Measurements from ENCODE around the gene SLC25A1.

The SLC25A1 gene

GRCh38 chr22:19137384-19138216 lies 40.9 kb downstream of the SLC25A1 start:
- no peak for DNase-seq (ENCODE audit: low read depth)

DNA sequence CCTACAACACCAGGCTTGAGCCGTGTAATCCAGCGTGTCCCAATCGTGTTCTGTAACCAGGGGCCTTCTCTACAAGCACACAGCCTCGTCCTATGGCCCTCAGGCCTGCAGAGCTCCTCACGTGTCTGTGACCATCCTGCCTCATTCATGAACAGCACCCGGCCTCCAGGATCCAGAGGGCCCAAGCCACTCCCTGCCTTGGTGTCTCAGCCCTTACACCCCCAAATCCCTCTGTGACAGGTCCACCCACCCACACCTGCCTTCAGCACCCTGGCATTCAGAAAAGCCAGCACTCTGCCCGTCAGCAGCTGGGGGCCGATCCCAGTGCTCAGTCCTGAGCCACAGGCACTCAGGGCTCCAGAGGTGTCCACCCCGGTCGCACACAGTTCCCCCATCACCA lies 41.6 kb downstream of the SLC25A1 start:
- DNase-seq (ENCODE audit: low read depth): no peak

- DNase-seq (ENCODE audit: low read depth): no peak
Measured at GRCh38 chr22:19134874-19135273, 43.7 kb downstream of the SLC25A1 start.

DNA sequence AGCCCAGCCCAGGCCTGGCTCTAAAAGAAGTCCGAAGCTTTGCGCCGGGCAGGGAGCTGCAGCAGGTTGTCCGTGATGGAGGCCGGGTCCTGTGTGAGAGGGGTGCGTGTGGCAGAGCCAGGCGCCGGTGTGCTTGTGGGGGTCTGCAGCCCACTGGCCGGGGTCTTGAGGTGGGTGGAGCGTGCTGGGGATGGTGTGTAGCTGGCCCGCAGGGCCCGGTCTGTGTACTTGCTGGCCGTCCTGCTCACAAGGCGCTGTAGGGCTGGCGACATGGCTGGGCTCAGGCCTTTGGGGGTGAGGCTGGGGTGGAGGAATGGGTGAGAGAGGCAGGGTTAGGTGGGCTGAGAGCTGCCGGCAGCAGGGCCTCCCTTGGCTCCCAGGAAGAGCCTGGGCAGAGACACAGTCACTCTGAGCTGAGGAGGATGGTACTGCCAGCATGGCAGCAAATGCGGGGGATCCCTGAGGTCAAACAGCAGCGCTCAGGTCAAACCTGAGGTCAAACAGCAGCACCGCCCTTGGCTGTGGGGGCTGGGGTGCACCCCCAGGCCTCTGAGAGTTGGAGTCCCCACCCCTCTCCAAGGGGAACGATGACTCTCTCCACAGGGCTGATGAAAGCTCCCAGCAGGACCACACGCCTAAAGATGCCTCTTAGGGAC lies 44.2 kb downstream of the SLC25A1 start:
- DNase-seq (ENCODE audit: low read depth): no peak

GRCh38 chr22:19133561-19133960 lies 45.0 kb downstream of the SLC25A1 start:
- no peak for DNase-seq (ENCODE audit: low read depth)

GRCh38 chr22:19132693-19133400 lies 45.7 kb downstream of the SLC25A1 start:
- DNase-seq (ENCODE audit: low read depth): no peak

GRCh38 chr22:19132153-19132552 lies 46.4 kb downstream of the SLC25A1 start:
- no peak for DNase-seq (ENCODE audit: low read depth)

GRCh38 chr22:19131685-19132015 lies 46.9 kb downstream of the SLC25A1 start:
- no peak for DNase-seq (ENCODE audit: low read depth)

DNA sequence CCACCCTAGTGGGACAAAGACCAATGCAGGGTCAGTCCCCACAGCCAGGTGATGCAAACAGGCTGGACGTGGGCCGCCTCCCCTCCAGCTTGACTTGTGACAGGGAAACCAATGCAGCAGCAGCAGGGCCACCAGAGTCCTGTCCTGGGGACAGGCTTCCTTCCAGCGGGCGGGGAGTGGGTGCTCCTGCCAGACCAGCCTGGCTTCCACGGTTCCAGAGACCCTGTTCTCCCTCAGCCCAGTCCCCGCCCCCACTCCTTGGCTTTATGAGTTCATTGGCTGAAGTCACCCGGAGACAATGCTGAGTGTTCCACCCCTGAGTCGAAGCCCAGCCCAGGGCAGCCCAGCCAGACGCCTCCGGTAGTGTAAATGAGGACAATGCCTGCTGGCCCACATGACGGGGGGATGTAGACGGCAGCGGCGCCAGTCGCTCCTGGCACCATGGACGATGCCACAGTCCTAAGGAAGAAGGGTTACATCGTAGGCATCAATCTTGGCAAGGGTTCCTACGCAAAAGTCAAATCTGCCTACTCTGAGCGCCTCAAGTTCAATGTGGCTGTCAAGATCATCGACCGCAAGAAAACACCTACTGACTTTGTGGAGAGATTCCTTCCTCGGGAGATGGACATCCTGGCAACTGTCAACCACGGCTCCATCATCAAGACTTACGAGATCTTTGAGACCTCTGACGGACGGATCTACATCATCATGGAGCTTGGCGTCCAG lies 47.4 kb downstream of the SLC25A1 start, which contains the start of gene TSSK2:
TSS of gene TSSK2 (plus strand) at position 350 of the 726 bp plus-strand sequence. CDS start at position 442, 92 bp downstream.
- DNase-seq (ENCODE audit: low read depth): no peak

- DNase-seq (ENCODE audit: low read depth): no peak
Measured at GRCh38 chr22:19129871-19130270, 48.7 kb downstream of the SLC25A1 start.

DNA sequence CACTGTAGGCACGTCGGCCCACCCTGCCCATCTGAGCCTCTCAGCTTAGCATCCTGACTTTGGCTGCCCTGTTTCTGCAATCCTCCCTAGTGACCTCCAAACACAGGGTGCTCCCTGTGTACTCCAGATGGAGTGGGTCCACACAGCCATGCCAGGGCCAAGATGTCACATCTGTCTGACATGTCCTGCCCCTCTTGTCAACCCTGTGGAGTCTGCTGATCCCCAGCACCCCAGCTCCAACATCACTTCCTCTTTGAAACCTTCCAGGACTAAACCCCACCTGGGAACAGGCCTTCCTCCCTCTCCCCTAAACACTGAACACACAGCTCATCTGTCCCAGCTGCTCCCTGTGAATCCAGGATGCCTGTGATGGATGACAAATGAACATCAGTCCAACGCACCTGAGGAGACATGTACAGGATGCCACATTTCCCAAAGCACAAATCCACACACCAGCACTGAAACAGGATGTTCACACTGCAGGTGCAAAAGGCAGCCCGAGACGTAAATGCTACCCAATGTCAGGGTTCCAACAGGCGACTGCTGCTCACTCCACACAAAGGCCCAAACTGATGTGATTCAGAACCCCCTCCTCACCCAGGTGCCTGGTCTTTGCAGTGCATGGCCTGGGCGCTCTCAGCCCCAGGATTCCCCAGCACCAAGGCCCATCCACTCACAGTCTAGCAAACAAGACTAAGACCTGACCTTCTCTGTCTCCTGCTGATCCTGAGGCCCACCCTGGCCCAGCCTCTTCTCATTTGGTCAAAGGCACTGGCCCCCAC lies 49.4 kb downstream of the SLC25A1 start:
- DNase-seq (ENCODE audit: low read depth): no peak

DNA sequence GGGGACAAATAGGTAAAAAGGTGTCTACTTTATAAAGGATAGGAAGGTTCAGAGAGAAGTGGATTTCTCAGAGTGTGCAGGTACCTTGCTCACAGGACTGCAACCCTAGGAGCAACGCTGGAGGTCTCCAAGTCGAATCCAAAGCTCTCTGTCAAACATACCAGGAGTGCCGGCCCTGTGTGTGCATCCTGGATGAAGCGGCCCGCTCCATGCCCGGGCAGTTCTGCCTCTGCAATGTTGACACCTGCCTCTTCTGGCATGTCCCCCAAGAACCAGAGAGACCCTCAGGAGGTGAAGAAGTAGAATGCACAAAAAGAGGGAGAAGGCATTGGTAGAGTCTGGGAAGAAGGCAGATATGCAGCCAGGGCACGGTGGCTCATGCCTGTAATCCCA lies 50.5 kb downstream of the SLC25A1 start:
- DNase-seq (ENCODE audit: low read depth): no peak

DNA sequence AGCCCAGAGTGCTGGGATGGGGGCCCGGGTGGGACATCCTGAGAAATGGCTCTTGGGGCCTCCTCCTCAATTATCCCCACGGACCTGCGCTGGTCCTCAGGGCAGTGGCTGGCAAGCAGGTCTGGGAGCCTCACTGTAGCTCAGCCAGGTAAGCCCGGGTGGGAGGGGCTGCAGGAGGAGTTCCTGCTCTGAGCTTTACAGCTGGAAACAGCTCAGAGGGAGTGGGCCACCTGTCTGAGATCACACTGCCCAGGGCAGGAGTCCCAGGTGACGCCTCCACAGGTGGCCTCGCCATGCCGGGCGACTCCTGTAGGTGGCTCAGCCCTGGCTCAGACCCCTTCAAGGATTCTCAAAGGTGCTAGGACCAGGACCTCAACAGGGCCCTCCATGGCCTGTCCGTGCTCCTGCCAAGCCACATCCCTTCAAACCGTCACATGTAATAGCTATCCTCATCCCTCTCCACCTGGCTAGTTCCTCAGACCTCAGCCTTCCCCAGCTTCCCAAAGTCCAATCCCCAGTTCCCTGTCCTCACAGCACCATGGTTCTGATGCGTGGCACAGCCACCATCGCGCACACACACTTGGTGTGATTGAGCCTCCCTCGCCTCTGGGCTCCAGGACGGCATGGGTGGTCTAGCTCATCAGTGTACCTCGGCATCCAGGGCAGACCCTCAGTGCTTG lies 51.1 kb downstream of the SLC25A1 start:
- no peak for DNase-seq (ENCODE audit: low read depth)

- DNase-seq (ENCODE audit: low read depth): no peak
Measured at GRCh38 chr22:19126309-19127273, 51.9 kb downstream of the SLC25A1 start.
